H4 (cell line): ENCODE results near the gene BMPER. TPM values are rescaled to one million over a fixed set of nuclear protein-coding genes. Genes with fewer than 3 reads are reported as not detected.

Source experiments
- DNase-seq: peaks from one replicate; pipeline ENCODE4 v3.0.0-alpha.2; 2015; ENCODE audit warnings: low spot score
- total RNA-seq: library from RNA; depleted of rRNA; stranded (reverse); fragments of >200 nt; shearing (Covaris generic); gene quantifications from 2 replicates; pipeline ENCODE4 v1.2.3, GENCODE V29; 2014

BMPER gene
- total RNA-seq, 1 experiment from 2014 or later, result 0.19 TPM

GRCh38 chr7:34062826-34063225, 157.5 kb downstream of the BMPER start:
- DNase-seq, result no peak

GRCh38 chr7:34064519-34065158, 159.3 kb downstream of the BMPER start:
- DNase-seq, result peak; percentile 42

- no peak for DNase-seq
Observed at GRCh38 chr7:34066411-34066810, 161.1 kb downstream of the BMPER start.

GRCh38 chr7:34067005-34067778, 161.9 kb downstream of the BMPER start:
- DNase-seq, result peak; percentile 85

GRCh38 chr7:34069676-34070075, 164.3 kb downstream of the BMPER start:
- peak; percentile 63 for DNase-seq

- peak; percentile 88 for DNase-seq
Observed at GRCh38 chr7:34070511-34071323, 165.4 kb downstream of the BMPER start.

- DNase-seq, result no peak
Observed at GRCh38 chr7:34073676-34074075, 168.3 kb downstream of the BMPER start.

- DNase-seq, result no peak
Observed at GRCh38 chr7:34074421-34074820, 169.1 kb downstream of the BMPER start.

- DNase-seq, result peak; percentile 34
Observed at GRCh38 chr7:34075523-34076370, 170.4 kb downstream of the BMPER start.

- no peak for DNase-seq
Observed at GRCh38 chr7:34077168-34077567, 171.8 kb downstream of the BMPER start.

GRCh38 chr7:34078864-34079263, 173.5 kb downstream of the BMPER start:
- DNase-seq, result no peak

GRCh38 chr7:34080513-34080912, 175.2 kb downstream of the BMPER start:
- DNase-seq, result no peak

- no peak for DNase-seq
Observed at GRCh38 chr7:34081935-34082334, 176.6 kb downstream of the BMPER start.

GRCh38 chr7:34083440-34083839, 178.1 kb downstream of the BMPER start:
- no peak for DNase-seq

- no peak for DNase-seq
Observed at GRCh38 chr7:34084651-34085050, 179.3 kb downstream of the BMPER start.

GRCh38 chr7:34086064-34086463, 180.7 kb downstream of the BMPER start:
- DNase-seq, result no peak

- DNase-seq, result no peak
Observed at GRCh38 chr7:34086981-34087380, 181.6 kb downstream of the BMPER start.

- peak; percentile 77 for DNase-seq
Observed at GRCh38 chr7:34087892-34088891, 182.9 kb downstream of the BMPER start.

GRCh38 chr7:34090816-34091215, 185.5 kb downstream of the BMPER start:
- no peak for DNase-seq

- peak; percentile 71 for DNase-seq
Observed at GRCh38 chr7:34091321-34091917, 186.1 kb downstream of the BMPER start.
